GM06990 (cell line): Measurements from ENCODE around the gene CHST11.

Experiments
- DNase-seq: peaks from one replicate; pipeline ENCODE4 v3.0.0-alpha.2; 2011; ENCODE audit not compliant: insufficient read length; ENCODE audit errors: extremely low read depth
- H3K27me3 ChIP-seq: replicated peaks from 2 replicates; pipeline ENCODE4 v1.6.0; 2011; ENCODE audit warnings: low read length; ENCODE audit not compliant: control insufficient read depth, insufficient read depth
- H3K36me3 ChIP-seq: 2 replicates; pipeline ENCODE4 v1.5.1; 2011; ENCODE audit warnings: low read length; ENCODE audit not compliant: control insufficient read depth, insufficient read depth
- H3K4me3 ChIP-seq: replicated peaks from 2 replicates; pipeline ENCODE4 v1.5.1; 2011; ENCODE audit warnings: low read depth, mild to moderate bottlenecking, control low read depth, low read length
- CTCF ChIP-seq: IDR thresholded peaks from 2 replicates; pipeline ENCODE4 v1.5.1; 2011; ENCODE audit warnings: low read length, control low read depth, mild to moderate bottlenecking, inconsistent platforms; ENCODE audit not compliant: insufficient read depth, poor library complexity, severe bottlenecking

Gene CHST11

GRCh38 chr12:104582739-104583138 lies 126.0 kb downstream of the CHST11 start:
- TF ChIP-seq CTCF, result no peak
- no peak for DNase-seq
- no peaks in the 10 kb centered on the region for H3K36me3 ChIP-seq
- peak overlapping the region; percentile 4; the same call in 1 of the 2 replicates for H3K4me3 ChIP-seq
- H3K27me3 ChIP-seq, result no peaks in the 10 kb centered on the region

GRCh38 chr12:104583301-104583700 lies 126.6 kb downstream of the CHST11 start:
- Histone ChIP-seq H3K36me3 (no peaks in the 10 kb centered on the region), H3K27me3 (no peaks in the 10 kb centered on the region), H3K4me3 (peak overlapping the region; percentile 24; the same call in 1 of the 2 replicates)
- no peak for DNase-seq
- TF ChIP-seq CTCF, result no peak

- no peak for TF ChIP-seq CTCF
- H3K36me3 ChIP-seq, result no peaks in the 10 kb centered on the region
- DNase-seq, result no peak
- H3K27me3 ChIP-seq, result no peaks in the 10 kb centered on the region
- H3K4me3 ChIP-seq, result no peak overlapping the region
These were observed 128.8 kb downstream of the CHST11 start for GRCh38 chr12:104585448-104586055.

- TF ChIP-seq CTCF, result no peak
- DNase-seq, result no peak
- no peaks in the 10 kb centered on the region for H3K27me3 ChIP-seq
- H3K4me3 ChIP-seq, result no peak overlapping the region
- no peaks in the 10 kb centered on the region for H3K36me3 ChIP-seq
These were observed 129.7 kb downstream of the CHST11 start for GRCh38 chr12:104586351-104586919.

GRCh38 chr12:104588047-104588920 lies 131.5 kb downstream of the CHST11 start:
- Histone ChIP-seq H3K27me3 (no peaks in the 10 kb centered on the region), H3K36me3 (no peaks in the 10 kb centered on the region), H3K4me3 (no peak overlapping the region)
- no peak for TF ChIP-seq CTCF
- DNase-seq, result no peak
